SK-N-MC (cell line): ENCODE results near the gene PRMT7.

Source experiments
- DNase-seq: peaks from one replicate; pipeline ENCODE4 v3.0.0-alpha.2; 2011; ENCODE audit warnings: low read depth, low spot score
- H3K27ac ChIP-seq: fragments of 200-600 bp; sonication (generic); 2 replicates; pipeline ENCODE4 v1.5.1; 2016; ENCODE audit warnings: mixed run types
- H3K36me3 ChIP-seq: fragments of 200-600 bp; sonication (generic); 2 replicates; pipeline ENCODE4 v1.6.1; 2017; ENCODE audit warnings: antibody characterized with exemption, low read length, mixed read lengths; ENCODE audit not compliant: insufficient read depth
- H3K4me3 ChIP-seq: fragments of 200-600 bp; sonication (generic); 2 replicates; pipeline ENCODE4 v1.5.1; 2016
- H3K9ac ChIP-seq: fragments of 200-600 bp; sonication (generic); 2 replicates; pipeline ENCODE4 v1.8.0; 2017; ENCODE audit warnings: mixed run types, mixed read lengths; ENCODE audit not compliant: insufficient read length
- H3K9me3 ChIP-seq: fragments of 200-600 bp; sonication (generic); 2 replicates; pipeline ENCODE4 v1.6.1; 2017; ENCODE audit warnings: low read depth, mild to moderate bottlenecking, antibody characterized with exemption, low read length, moderate library complexity, mixed read lengths
- EZH2 ChIP-seq: fragments of 200-600 bp; sonication (generic); IDR thresholded peaks from one replicate; pipeline ENCODE4 v1.6.1; 2017; ENCODE audit warnings: antibody characterized with exemption
- FOXP2 ChIP-seq: optimal IDR thresholded peaks from 2 replicates; pipeline ENCODE3; 2011; ENCODE audit warnings: mild to moderate bottlenecking, moderate library complexity; ENCODE audit not compliant: insufficient read depth; ENCODE audit errors: extremely low read length, control extremely low read depth
- POLR2AphosphoS5 ChIP-seq: IDR thresholded peaks from 2 replicates; pipeline ENCODE4 v1.6.1; 2012; ENCODE audit warnings: mild to moderate bottlenecking, low read depth, low read length, borderline replicate concordance

Gene PRMT7

DNA sequence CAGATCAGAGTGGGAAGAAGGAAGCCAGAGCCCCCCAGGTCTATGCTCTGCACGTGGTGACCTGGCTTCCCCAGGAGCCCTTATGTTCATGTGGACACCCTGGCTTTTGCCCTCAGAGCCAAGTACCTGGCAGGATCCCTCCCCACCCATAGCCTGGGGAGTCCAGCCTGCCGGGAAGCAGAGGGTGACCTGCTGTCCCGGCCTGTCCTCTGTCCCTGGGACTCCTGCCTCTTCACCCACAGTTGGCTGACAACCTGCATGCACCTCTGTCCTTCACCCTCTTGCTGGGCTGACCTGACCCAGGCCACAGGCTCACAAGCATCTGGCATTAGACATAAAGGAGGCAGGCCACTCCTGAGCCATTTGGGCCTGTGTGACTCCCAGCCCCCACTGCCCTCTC lies 77.3 kb downstream of the PRMT7 start:
- Histone ChIP-seq H3K36me3 (no peaks in the 10 kb centered on the region), H3K9ac (no peak overlapping the region), H3K27ac (no peak overlapping the region), H3K9me3 (no peaks in the 10 kb centered on the region), H3K4me3 (no peak overlapping the region)
- TF ChIP-seq FOXP2 (no peak), POLR2AphosphoS5 (no peak), EZH2 (no peak)
- no peak for DNase-seq

DNA sequence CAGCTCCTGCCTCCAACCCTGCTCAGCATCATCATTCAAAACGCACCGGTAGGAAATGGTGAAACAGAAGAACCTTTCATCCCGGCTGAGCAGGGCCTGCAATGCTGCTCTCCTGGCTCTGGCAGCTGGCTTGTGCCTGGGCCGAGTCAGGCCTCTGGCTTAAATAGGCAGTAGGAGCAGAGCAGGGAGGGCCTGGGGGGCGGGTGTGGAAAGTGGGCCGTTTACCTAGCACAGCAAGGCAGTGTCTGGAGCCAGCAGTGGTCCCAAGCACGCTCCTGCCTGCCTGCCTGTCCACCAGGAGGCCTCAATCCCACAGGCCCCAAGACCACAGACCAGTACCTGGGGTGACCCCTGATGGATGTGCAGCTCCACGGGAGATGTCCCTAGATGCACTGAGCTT lies 78.2 kb downstream of the PRMT7 start:
- no peak for TF ChIP-seq EZH2
- no peak for DNase-seq
- Histone ChIP-seq H3K9ac (no peak overlapping the region), H3K27ac (no peak overlapping the region), H3K36me3 (no peaks in the 10 kb centered on the region), H3K4me3 (no peak overlapping the region), H3K9me3 (no peaks in the 10 kb centered on the region)

DNA sequence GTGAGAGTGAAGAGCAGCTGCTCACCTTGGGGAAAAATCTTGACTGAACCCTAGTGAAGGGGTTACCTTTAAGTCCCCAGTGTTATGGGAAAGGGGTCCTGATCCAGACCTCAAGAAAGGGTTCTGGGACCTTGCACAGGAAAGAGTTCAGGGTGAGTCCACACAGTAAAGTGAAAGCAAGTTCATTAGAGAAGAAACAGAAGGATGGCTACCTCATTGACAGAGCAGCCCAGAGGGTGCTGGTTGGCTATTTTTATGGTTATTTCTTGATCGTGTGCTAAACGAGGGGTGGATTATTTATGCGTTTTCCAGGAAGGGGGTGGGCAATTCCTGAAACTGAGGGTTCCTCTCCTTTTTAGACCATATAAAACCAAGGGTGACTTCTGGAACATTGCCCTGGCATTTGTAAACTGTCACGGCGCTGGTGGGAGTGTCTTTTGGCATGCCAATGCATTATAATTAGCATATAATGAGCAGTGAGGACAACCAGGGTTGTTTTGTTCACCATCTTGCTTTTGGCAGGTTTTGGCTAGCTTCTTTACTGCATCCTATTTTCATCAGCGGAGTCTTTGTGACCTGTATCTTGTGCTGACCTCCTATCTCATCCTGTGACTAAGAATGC lies 79.0 kb downstream of the PRMT7 start:
- H3K9me3 ChIP-seq = no peaks in the 10 kb centered on the region
- no peaks in the 10 kb centered on the region for H3K36me3 ChIP-seq
- H3K27ac ChIP-seq = no peak overlapping the region
- no peak for DNase-seq
- no peak overlapping the region for H3K4me3 ChIP-seq
- no peak for TF ChIP-seq FOXP2
- no peak for TF ChIP-seq EZH2
- TF ChIP-seq POLR2AphosphoS5 = no peak
- no peak overlapping the region for H3K9ac ChIP-seq

DNA sequence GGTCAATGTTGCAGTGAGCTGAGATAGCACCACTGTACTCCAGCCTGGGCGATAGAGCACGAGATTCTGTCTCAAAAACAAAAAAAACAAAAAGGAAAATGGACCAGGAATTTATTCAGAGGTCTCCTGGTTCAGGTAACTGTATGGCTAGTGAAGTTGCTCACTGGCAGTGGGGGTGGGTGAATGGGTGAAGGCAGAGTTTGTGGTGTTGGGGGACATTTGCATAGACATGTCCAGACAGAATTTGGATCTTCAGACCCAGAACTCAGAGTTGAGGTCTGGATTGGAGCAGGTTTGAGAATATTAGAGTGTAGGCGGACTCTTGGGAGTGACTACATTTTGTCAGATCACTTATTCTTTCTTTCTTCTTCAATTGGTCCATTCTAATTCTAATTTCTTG lies 82.5 kb downstream of the PRMT7 start:
- DNase-seq = no peak
- no peaks in the 10 kb centered on the region for H3K36me3 ChIP-seq

DNA sequence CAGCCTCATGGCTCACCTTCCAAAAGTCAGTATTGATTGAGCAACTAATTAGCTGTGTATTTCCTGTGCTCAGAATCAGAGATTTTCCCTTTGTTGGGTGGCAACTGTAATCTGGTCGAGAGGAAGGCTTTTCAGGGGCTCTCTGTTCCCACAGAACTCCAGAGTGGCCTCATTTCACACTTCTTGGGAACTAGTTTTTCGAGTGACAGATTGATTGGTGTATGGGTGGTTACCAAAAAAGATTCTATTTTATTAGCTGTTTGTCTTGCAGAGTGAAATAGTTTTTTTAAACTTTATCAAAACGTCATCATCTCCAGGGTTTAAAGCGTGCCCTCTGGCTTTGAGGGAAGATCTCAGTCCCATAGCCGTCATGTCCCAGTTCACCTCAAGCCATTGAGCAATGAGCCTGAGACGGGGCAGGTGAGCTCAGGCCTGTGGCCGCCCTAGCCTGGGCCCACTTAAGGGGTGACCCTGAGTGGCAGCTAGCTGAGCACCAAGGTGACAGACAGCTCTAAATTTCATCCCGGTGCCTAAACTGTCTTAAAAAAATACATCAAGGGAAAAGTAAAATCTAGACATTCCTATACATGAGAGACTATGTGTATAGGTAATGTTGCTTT lies 84.5 kb downstream of the PRMT7 start:
- H3K36me3 ChIP-seq = no peaks in the 10 kb centered on the region
- no peak overlapping the region for H3K9ac ChIP-seq
- H3K4me3 ChIP-seq = no peak overlapping the region
- TF ChIP-seq FOXP2 = no peak
- no peak for TF ChIP-seq POLR2AphosphoS5
- no peak for TF ChIP-seq EZH2
- H3K9me3 ChIP-seq = no peaks in the 10 kb centered on the region
- DNase-seq = no peak
- H3K27ac ChIP-seq = no peak overlapping the region

More for the DNA sequence above, 82.5 kb downstream of the PRMT7 start:
- TF ChIP-seq FOXP2 (no peak), EZH2 (no peak), POLR2AphosphoS5 (no peak)
- Histone ChIP-seq H3K27ac (no peak overlapping the region), H3K9me3 (no peaks in the 10 kb centered on the region), H3K4me3 (no peak overlapping the region), H3K9ac (no peak overlapping the region)

DNA sequence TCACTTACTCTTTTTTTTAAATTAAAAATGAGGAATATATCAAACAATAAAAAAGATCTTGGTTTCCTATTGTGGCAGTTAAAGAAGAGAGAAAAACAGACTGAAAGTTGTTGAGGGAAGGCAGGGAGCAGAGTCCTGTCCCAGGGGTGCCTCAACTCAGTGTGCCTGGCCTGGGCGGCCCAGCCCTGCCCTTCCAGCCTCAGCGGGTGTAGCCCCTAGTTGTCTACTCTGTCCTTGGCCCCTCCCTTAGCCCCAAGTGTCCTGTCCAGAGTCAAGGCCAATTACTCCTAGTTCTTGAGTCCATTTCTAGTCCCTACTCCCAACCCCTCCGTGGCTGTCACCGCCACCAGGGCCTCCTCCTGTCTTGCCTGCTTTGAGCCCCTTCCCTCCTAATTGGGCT lies 85.0 kb downstream of the PRMT7 start:
- no peaks in the 10 kb centered on the region for H3K36me3 ChIP-seq
- H3K27ac ChIP-seq = no peak overlapping the region
- no peak overlapping the region for H3K4me3 ChIP-seq
- no peaks in the 10 kb centered on the region for H3K9me3 ChIP-seq
- DNase-seq = no peak
- H3K9ac ChIP-seq = no peak overlapping the region
- TF ChIP-seq FOXP2 = no peak
- no peak for TF ChIP-seq EZH2
- no peak for TF ChIP-seq POLR2AphosphoS5

DNA sequence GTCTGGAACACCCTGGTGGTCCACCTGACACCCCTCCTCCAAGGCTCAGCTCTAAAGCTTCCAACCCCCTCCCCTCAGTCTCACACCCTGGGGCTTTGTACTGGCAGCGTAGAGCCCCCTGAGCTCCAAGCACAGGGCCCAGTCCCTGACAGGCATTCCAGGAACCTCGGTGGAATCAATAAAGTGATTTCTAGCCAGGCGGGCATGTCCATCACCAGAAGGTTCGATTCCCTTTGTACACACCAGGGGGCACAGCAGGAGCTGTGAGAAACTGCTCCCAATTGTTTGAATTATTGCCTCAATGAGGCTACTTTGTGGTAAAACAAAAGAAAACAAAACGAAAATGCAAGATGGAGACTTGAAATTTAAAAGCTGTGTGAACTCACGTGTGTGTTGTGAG lies 85.7 kb downstream of the PRMT7 start:
- no peak overlapping the region for H3K4me3 ChIP-seq
- H3K9me3 ChIP-seq = no peaks in the 10 kb centered on the region
- no peak overlapping the region for H3K27ac ChIP-seq
- DNase-seq = no peak
- H3K9ac ChIP-seq = no peak overlapping the region
- no peak for TF ChIP-seq FOXP2
- no peak for TF ChIP-seq EZH2
- no peak for TF ChIP-seq POLR2AphosphoS5
- no peaks in the 10 kb centered on the region for H3K36me3 ChIP-seq

DNA sequence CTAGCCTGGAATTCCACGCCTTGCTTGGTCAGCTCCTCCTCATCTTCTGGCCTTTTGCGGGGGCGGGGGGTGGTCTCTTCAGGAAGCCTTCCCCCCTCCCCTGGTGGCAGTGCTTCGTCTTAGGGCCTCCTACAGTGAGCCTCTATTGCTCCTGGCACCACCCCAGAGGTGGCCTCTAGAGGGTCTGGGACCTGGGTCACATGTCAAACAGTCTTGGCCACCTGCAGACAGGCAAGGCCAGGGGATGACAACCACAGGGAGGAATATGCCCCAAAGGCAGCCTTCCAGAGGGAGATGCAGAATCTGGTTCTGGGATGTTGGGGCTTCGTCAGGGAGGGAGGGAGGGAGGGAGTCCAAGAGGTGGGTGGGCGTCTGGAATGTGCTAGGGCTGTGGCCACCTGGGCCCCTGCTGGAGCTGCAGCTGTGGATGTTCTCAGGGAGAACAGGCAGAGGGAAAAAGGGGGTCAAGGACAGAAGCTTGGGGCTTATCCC lies 86.9 kb downstream of the PRMT7 start:
- Histone ChIP-seq H3K36me3 (no peaks in the 10 kb centered on the region), H3K9ac (no peak overlapping the region), H3K4me3 (no peak overlapping the region), H3K9me3 (no peaks in the 10 kb centered on the region), H3K27ac (no peak overlapping the region)
- no peak for DNase-seq
- TF ChIP-seq FOXP2 (no peak), EZH2 (no peak), POLR2AphosphoS5 (no peak)

DNA sequence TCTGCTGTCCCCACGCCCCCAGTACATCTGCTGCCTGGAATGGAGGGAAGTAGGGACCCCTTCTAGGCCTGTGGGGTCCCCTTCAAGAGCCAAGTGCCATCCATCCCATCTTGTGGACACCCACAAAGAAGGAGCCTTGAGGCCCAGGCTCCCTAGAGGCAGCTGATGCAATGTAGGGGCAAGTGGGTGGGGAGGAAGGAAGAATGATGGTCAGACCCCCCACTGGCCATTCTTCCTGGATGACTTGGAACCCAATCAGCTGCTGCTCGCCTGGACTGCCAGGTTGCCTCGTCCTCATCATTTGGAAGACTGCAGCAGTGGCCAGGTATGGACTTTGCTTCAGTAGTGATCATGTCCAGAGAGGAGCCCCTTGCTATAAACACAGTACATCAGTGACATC lies 88.6 kb downstream of the PRMT7 start:
- TF ChIP-seq POLR2AphosphoS5 (no peak), FOXP2 (no peak), EZH2 (no peak)
- Histone ChIP-seq H3K27ac (no peak overlapping the region), H3K9me3 (no peaks in the 10 kb centered on the region), H3K4me3 (no peak overlapping the region), H3K9ac (no peak overlapping the region), H3K36me3 (no peaks in the 10 kb centered on the region)
- DNase-seq = no peak
